Activated CD8-positive, alpha-beta T cell treated with anti-CD3 and anti-CD28 coated beads, Interleukin-2, amount 10 ng/mL, durations not matched to agents 7 days and 5 days (primary cell): ENCODE data around the gene LMCD1. TPM values are rescaled to one million over a fixed set of nuclear protein-coding genes. Genes with fewer than 3 reads are reported as not detected.

Experiments used
- ATAC-seq: fragments of 150-1000 bp; cut with Tn5 transposase; one replicate; pipeline ENCODE4 v1.10.0; 2021; ENCODE audit warnings: moderate library complexity
- CTCF ChIA-PET: fragments of 350-600 bp; sonication (Branson Sonifier 250); formaldehyde crosslinking; loops from one replicate; lab custom pipeline; 2021; ENCODE audit warnings: antibody characterized with exemption; lab: Charles Lee
- POLR2A ChIA-PET: fragments of 350-600 bp; sonication (Branson Sonifier 250); formaldehyde crosslinking; loops from one replicate; lab custom pipeline; 2021; ENCODE audit warnings: antibody characterized with exemption; lab: Charles Lee
- DNase-seq: peaks from one replicate; pipeline ENCODE4 v3.0.0-alpha.2; 2020
- H3K27ac Mint-ChIP-seq: one replicate; pipeline ENCODE4 v1.8.0; 2021; ENCODE audit warnings: mild to moderate bottlenecking, mixed read lengths
- H3K27me3 Mint-ChIP-seq: one replicate; pipeline ENCODE4 v1.8.0; 2021; ENCODE audit warnings: low read depth, mixed read lengths
- H3K36me3 Mint-ChIP-seq: one replicate; pipeline ENCODE4 v1.8.0; 2021; ENCODE audit warnings: low read depth, mixed read lengths
- H3K4me1 Mint-ChIP-seq: one replicate; pipeline ENCODE4 v1.8.0; 2021; ENCODE audit warnings: low read depth, mixed read lengths
- H3K4me3 Mint-ChIP-seq: one replicate; pipeline ENCODE4 v1.8.0; 2021; ENCODE audit warnings: mild to moderate bottlenecking, mixed read lengths
- H3K9me3 Mint-ChIP-seq: one replicate; pipeline ENCODE4 v1.8.0; 2022; ENCODE audit warnings: mixed read lengths; ENCODE audit not compliant: insufficient read depth
- total RNA-seq, 2 experiments: library from RNA; stranded (reverse); gene quantifications; one replicate each; pipeline ENCODE4 v1.2.3, GENCODE V29; 2021

LMCD1 gene
- total RNA-seq, 2 experiments from 2014 or later, result 0.53 to 1.2 TPM

- ChIA-PET CTCF (no interaction called here), POLR2A (no interaction called here)
- Mint-ChIP-seq H3K36me3 (no peaks in the 10 kb centered on the region), H3K27ac (no peak overlapping the region), H3K4me1 (no peaks in the 10 kb centered on the region), H3K9me3 (no peaks in the 10 kb centered on the region), H3K4me3 (no peak overlapping the region), H3K27me3 (no peaks in the 10 kb centered on the region)
- ATAC-seq (no peak), DNase-seq (no peak)
Observed at GRCh38 chr3:8559351-8559750, 57.7 kb downstream of the LMCD1 start.

GRCh38 chr3:8560366-8561007 lies 58.9 kb downstream of the LMCD1 start:
- H3K36me3 Mint-ChIP-seq, result no peaks in the 10 kb centered on the region
- no peak overlapping the region for H3K4me3 Mint-ChIP-seq
- ATAC-seq, result no peak
- H3K27me3 Mint-ChIP-seq, result no peaks in the 10 kb centered on the region
- no peaks in the 10 kb centered on the region for H3K9me3 Mint-ChIP-seq
- POLR2A ChIA-PET, result no interaction called here
- CTCF ChIA-PET, result no interaction called here
- H3K4me1 Mint-ChIP-seq, result no peaks in the 10 kb centered on the region
- no peak for DNase-seq
- no peak overlapping the region for H3K27ac Mint-ChIP-seq

GRCh38 chr3:8561370-8561769 lies 59.7 kb downstream of the LMCD1 start:
- DNase-seq (no peak), ATAC-seq (no peak)
- no peaks in the 10 kb centered on the region for H3K9me3 Mint-ChIP-seq
- no peak overlapping the region for H3K27ac Mint-ChIP-seq
- ChIA-PET POLR2A (no interaction called here), CTCF (no interaction called here)
- no peaks in the 10 kb centered on the region for H3K27me3 Mint-ChIP-seq
- no peaks in the 10 kb centered on the region for H3K4me1 Mint-ChIP-seq
- H3K4me3 Mint-ChIP-seq, result no peak overlapping the region
- H3K36me3 Mint-ChIP-seq, result no peaks in the 10 kb centered on the region

GRCh38 chr3:8562081-8562595 lies 60.5 kb downstream of the LMCD1 start:
- no peak for ATAC-seq
- H3K36me3 Mint-ChIP-seq, result no peaks in the 10 kb centered on the region
- ChIA-PET CTCF (no interaction called here), POLR2A (no interaction called here)
- H3K4me3 Mint-ChIP-seq, result no peak overlapping the region
- H3K4me1 Mint-ChIP-seq, result no peaks in the 10 kb centered on the region
- no peaks in the 10 kb centered on the region for H3K9me3 Mint-ChIP-seq
- no peak for DNase-seq
- no peaks in the 10 kb centered on the region for H3K27me3 Mint-ChIP-seq
- no peak overlapping the region for H3K27ac Mint-ChIP-seq

GRCh38 chr3:8563146-8563545 lies 61.5 kb downstream of the LMCD1 start:
- no peak overlapping the region for H3K4me3 Mint-ChIP-seq
- no peaks in the 10 kb centered on the region for H3K9me3 Mint-ChIP-seq
- no peak for DNase-seq
- ChIA-PET POLR2A (no interaction called here), CTCF (no interaction called here)
- no peak for ATAC-seq
- no peak overlapping the region for H3K27ac Mint-ChIP-seq
- H3K36me3 Mint-ChIP-seq, result no peaks in the 10 kb centered on the region
- no peaks in the 10 kb centered on the region for H3K4me1 Mint-ChIP-seq
- no peaks in the 10 kb centered on the region for H3K27me3 Mint-ChIP-seq

GRCh38 chr3:8563597-8563996 lies 62.0 kb downstream of the LMCD1 start:
- no peak overlapping the region for H3K27ac Mint-ChIP-seq
- ATAC-seq, result no peak

GRCh38 chr3:8565376-8565775 lies 63.8 kb downstream of the LMCD1 start:
- ATAC-seq (no peak), DNase-seq (no peak)
- no peaks in the 10 kb centered on the region for H3K9me3 Mint-ChIP-seq
- no peaks in the 10 kb centered on the region for H3K27me3 Mint-ChIP-seq
- no peak overlapping the region for H3K4me3 Mint-ChIP-seq
- no peak overlapping the region for H3K27ac Mint-ChIP-seq
- no peaks in the 10 kb centered on the region for H3K36me3 Mint-ChIP-seq
- ChIA-PET CTCF (no interaction called here), POLR2A (no interaction called here)
- no peaks in the 10 kb centered on the region for H3K4me1 Mint-ChIP-seq

More at GRCh38 chr3:8563597-8563996, 62.0 kb downstream of the LMCD1 start:
- no peaks in the 10 kb centered on the region for H3K9me3 Mint-ChIP-seq
- no peak for DNase-seq
- no peaks in the 10 kb centered on the region for H3K36me3 Mint-ChIP-seq
- no peaks in the 10 kb centered on the region for H3K27me3 Mint-ChIP-seq
- no peaks in the 10 kb centered on the region for H3K4me1 Mint-ChIP-seq
- ChIA-PET POLR2A (no interaction called here), CTCF (no interaction called here)
- H3K4me3 Mint-ChIP-seq, result no peak overlapping the region

GRCh38 chr3:8567784-8568575 lies 66.4 kb downstream of the LMCD1 start:
- ATAC-seq (no peak), DNase-seq (no peak)
- POLR2A ChIA-PET, result no interaction called here
- CTCF ChIA-PET, result no interaction called here
- H3K4me3 Mint-ChIP-seq, result no peak overlapping the region
- no peak overlapping the region for H3K27ac Mint-ChIP-seq
- H3K4me1 Mint-ChIP-seq, result peaks cover 12% of the 10 kb centered on the region
- H3K9me3 Mint-ChIP-seq, result no peaks in the 10 kb centered on the region
- no peaks in the 10 kb centered on the region for H3K36me3 Mint-ChIP-seq
- no peaks in the 10 kb centered on the region for H3K27me3 Mint-ChIP-seq

- ChIA-PET POLR2A (no interaction called here), CTCF (no interaction called here)
- DNase-seq (no peak), ATAC-seq (no peak)
- H3K4me3 Mint-ChIP-seq, result no peak overlapping the region
- no peaks in the 10 kb centered on the region for H3K9me3 Mint-ChIP-seq
- H3K27me3 Mint-ChIP-seq, result no peaks in the 10 kb centered on the region
- H3K27ac Mint-ChIP-seq, result peak overlapping the region; percentile 26
- peaks cover 12% of the 10 kb centered on the region for H3K4me1 Mint-ChIP-seq
- H3K36me3 Mint-ChIP-seq, result no peaks in the 10 kb centered on the region
Observed at GRCh38 chr3:8571256-8571655, 69.6 kb downstream of the LMCD1 start.

GRCh38 chr3:8573342-8573926 lies 71.8 kb downstream of the LMCD1 start:
- Mint-ChIP-seq H3K4me1 (peaks cover 12% of the 10 kb centered on the region), H3K36me3 (no peaks in the 10 kb centered on the region), H3K9me3 (no peaks in the 10 kb centered on the region), H3K27ac (no peak overlapping the region), H3K27me3 (no peaks in the 10 kb centered on the region), H3K4me3 (no peak overlapping the region)
- DNase-seq, result no peak
- CTCF ChIA-PET, result no interaction called here
- POLR2A ChIA-PET, result no interaction called here
- no peak for ATAC-seq

- ChIA-PET CTCF (no interaction called here), POLR2A (no interaction called here)
- DNase-seq (no peak), ATAC-seq (no peak)
- Mint-ChIP-seq H3K4me3 (no peak overlapping the region), H3K9me3 (no peaks in the 10 kb centered on the region), H3K36me3 (no peaks in the 10 kb centered on the region), H3K27ac (no peak overlapping the region), H3K4me1 (peaks cover 12% of the 10 kb centered on the region), H3K27me3 (no peaks in the 10 kb centered on the region)
Observed at GRCh38 chr3:8574040-8574669, 72.5 kb downstream of the LMCD1 start.
